ENCODE results near the gene TMEM61.
"Not testable (repeated sequence)": the region's sequence is repeated elsewhere in the genome, so short reads cannot be mapped to it uniquely, and the experiment has no call there.

Gene TMEM61

GRCh38 chr1:54980528-54981241 lies at the start of gene TMEM61:
TMEM61 (plus strand) TSS chr1:54980628; CDS start chr1:54981066, 438 bp downstream.
- no peak for DNase-seq (ENCODE audit: low read depth)

GRCh38 chr1:54931275-54931840 lies 49.1 kb upstream of the TMEM61 start:
- no peak for DNase-seq (ENCODE audit: low read depth)

GRCh38 chr1:54934081-54934480 lies 46.3 kb upstream of the TMEM61 start:
- DNase-seq (ENCODE audit: low read depth): not testable (repeated sequence)

GRCh38 chr1:54934869-54935268 lies 45.6 kb upstream of the TMEM61 start:
- peak; percentile 98 for DNase-seq (ENCODE audit: low read depth)

- no peak for DNase-seq (ENCODE audit: low read depth)
Measured at GRCh38 chr1:54936791-54937190, 43.6 kb upstream of the TMEM61 start.

- DNase-seq (ENCODE audit: low read depth): peak; percentile 37
Measured at GRCh38 chr1:54937469-54937868, 43.0 kb upstream of the TMEM61 start.

GRCh38 chr1:54938955-54939354 lies 41.5 kb upstream of the TMEM61 start:
- not testable (repeated sequence) for DNase-seq (ENCODE audit: low read depth)

GRCh38 chr1:54940042-54940441 lies 40.4 kb upstream of the TMEM61 start:
- DNase-seq (ENCODE audit: low read depth): peak; percentile 64

- DNase-seq (ENCODE audit: low read depth): no peak
Measured at GRCh38 chr1:54942976-54943375, 37.5 kb upstream of the TMEM61 start.

GRCh38 chr1:54944610-54945392 lies 35.6 kb upstream of the TMEM61 start:
- peak; percentile 83 for DNase-seq (ENCODE audit: low read depth)

- no peak for DNase-seq (ENCODE audit: low read depth)
Measured at GRCh38 chr1:54945393-54945936, 35.0 kb upstream of the TMEM61 start.

- no peak for DNase-seq (ENCODE audit: low read depth)
Measured at GRCh38 chr1:54947540-54947939, 32.9 kb upstream of the TMEM61 start.

GRCh38 chr1:54949053-54949452 lies 31.4 kb upstream of the TMEM61 start:
- DNase-seq (ENCODE audit: low read depth): no peak

GRCh38 chr1:54950006-54950368 lies 30.4 kb upstream of the TMEM61 start:
- peak; percentile 31 for DNase-seq (ENCODE audit: low read depth)

GRCh38 chr1:54950369-54951163 lies 29.9 kb upstream of the TMEM61 start:
- peak; percentile 86 for DNase-seq (ENCODE audit: low read depth)

GRCh38 chr1:54951810-54952226 lies 28.6 kb upstream of the TMEM61 start:
- DNase-seq (ENCODE audit: low read depth): no peak

GRCh38 chr1:54952950-54953718 lies 27.3 kb upstream of the TMEM61 start:
- DNase-seq (ENCODE audit: low read depth): peak; percentile 44

GRCh38 chr1:54953846-54954245 lies 26.6 kb upstream of the TMEM61 start:
- no peak for DNase-seq (ENCODE audit: low read depth)

- peak; percentile 80 for DNase-seq (ENCODE audit: low read depth)
Measured at GRCh38 chr1:54955359-54955758, 25.1 kb upstream of the TMEM61 start.

- no peak for DNase-seq (ENCODE audit: low read depth)
Measured at GRCh38 chr1:54956726-54957125, 23.7 kb upstream of the TMEM61 start.

GRCh38 chr1:54959241-54959640 lies 21.2 kb upstream of the TMEM61 start:
- no peak for DNase-seq (ENCODE audit: low read depth)
